ENCODE results near the gene FAM107B.

GRCh38 chr10:14569274-14570060 lies 205.2 kb downstream of the FAM107B start:
- no peak for TF ChIP-seq CTCF (conservative IDR thresholded peaks at IDR 0.05; ENCODE audit: low read depth, low read length)
- TF ChIP-seq RCOR1 (IDR thresholded peaks at IDR 0.05; ENCODE audit: insufficient replicate concordance, low read length) = no peak
- TF ChIP-seq, protein P1, sequence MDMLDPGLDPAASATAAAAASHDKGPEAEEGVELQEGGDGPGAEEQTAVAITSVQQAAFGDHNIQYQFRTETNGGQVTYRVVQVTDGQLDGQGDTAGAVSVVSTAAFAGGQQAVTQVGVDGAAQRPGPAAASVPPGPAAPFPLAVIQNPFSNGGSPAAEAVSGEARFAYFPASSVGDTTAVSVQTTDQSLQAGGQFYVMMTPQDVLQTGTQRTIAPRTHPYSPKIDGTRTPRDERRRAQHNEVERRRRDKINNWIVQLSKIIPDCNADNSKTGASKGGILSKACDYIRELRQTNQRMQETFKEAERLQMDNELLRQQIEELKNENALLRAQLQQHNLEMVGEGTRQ (IDR thresholded peaks at IDR 0.05; ENCODE audit: low read depth, low read length) = no peak
- TF ChIP-seq FOS (IDR thresholded peaks at IDR 0.05; ENCODE audit: low read depth, low read length) = no peak
- no peak for TF ChIP-seq CHD1 (IDR thresholded peaks at IDR 0.05; ENCODE audit: low read depth, low read length)
- TF ChIP-seq POLR2A (IDR thresholded peaks at IDR 0.05; ENCODE audit: low read depth, low read length) = no peak
- no peak for TF ChIP-seq RFX5 (IDR thresholded peaks at IDR 0.05; ENCODE audit: low read depth, low read length)
- TF ChIP-seq CEBPB (IDR thresholded peaks at IDR 0.05; ENCODE audit: low read depth, low read length) = no peak
- no peak for TF ChIP-seq SMC3 (IDR thresholded peaks at IDR 0.05; ENCODE audit: low read depth, low read length)
- no peak for TF ChIP-seq RAD21 (IDR thresholded peaks at IDR 0.05; ENCODE audit: low read length)

Data from IMR-90 (cell line).